HG03108 (cell line): ENCODE results near the gene FLCN.
"Not testable (repeated sequence)": the region's sequence is repeated elsewhere in the genome, so short reads cannot be mapped to it uniquely, and the experiment has no call there.

Experiments used
- ATAC-seq: cut with Tn5 transposase; IDR thresholded peaks from one replicate; pipeline ENCODE4 v1.9.1; 2021; ENCODE audit warnings: moderate library complexity; ENCODE audit not compliant: unreplicated experiment

Gene FLCN, protein sequence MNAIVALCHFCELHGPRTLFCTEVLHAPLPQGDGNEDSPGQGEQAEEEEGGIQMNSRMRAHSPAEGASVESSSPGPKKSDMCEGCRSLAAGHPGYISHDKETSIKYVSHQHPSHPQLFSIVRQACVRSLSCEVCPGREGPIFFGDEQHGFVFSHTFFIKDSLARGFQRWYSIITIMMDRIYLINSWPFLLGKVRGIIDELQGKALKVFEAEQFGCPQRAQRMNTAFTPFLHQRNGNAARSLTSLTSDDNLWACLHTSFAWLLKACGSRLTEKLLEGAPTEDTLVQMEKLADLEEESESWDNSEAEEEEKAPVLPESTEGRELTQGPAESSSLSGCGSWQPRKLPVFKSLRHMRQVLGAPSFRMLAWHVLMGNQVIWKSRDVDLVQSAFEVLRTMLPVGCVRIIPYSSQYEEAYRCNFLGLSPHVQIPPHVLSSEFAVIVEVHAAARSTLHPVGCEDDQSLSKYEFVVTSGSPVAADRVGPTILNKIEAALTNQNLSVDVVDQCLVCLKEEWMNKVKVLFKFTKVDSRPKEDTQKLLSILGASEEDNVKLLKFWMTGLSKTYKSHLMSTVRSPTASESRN

DNA sequence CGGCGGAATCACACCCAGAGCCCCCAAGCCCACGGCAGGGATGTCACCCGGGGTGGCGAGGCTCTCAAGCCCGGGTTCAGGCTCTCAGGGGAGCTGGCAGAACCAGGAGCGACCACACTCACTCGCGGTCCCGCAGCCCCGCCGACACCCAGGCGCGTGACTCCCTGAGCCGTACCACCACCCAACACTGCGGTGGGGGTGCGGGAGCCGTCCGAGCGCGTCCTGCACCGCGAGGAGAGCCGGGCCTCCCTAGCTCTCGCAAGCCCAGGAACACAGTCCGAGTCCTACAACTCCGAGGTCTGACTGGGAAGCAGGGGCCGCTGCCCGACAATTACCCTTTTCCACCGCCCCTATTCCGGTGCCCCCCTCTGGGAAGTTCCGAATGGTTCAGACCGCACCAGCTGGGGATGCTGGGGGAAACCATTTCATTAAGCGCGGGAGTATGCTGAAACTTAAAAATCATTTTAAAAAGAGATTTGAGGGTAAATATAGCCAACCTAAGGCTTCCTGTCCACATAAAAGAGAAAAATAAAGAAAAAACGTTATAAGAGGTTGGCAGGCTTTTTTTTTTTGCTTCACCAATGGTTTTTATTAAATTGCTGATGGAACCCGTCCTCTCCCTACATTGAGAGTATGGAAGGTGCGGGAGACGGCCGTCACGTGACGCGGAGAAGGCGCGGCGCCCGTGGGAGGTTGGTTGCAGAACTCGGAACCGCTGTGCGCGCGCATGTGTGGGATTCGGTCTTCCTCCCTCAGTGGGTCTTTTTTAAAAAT, at the start of gene FLCN:
Gene FLCN (minus strand): TSS at position 143 of the 774 bp plus-strand sequence. CDS start 9,031 bp downstream, outside the sequence.
- peak; percentile 76 for ATAC-seq

DNA sequence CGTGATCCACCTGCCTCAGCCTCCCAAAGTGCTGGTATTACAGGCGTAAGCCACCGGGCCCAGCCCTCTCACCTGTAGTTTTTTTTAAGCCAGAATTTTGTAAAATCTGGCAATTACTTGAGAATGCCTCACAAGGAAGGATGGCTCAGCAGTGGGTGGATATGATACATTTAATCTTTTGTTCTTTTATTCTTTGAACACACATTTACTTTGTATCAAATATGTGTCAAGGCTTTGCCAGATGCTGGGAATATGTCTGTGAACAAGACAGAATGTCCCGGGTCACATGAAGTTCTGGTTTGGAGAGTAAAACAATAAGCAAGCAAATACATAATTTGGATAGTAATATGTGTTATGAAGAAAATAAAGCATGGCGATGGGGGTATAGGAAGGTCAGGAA, 49.0 kb upstream of the FLCN start:
- ATAC-seq = no peak

DNA sequence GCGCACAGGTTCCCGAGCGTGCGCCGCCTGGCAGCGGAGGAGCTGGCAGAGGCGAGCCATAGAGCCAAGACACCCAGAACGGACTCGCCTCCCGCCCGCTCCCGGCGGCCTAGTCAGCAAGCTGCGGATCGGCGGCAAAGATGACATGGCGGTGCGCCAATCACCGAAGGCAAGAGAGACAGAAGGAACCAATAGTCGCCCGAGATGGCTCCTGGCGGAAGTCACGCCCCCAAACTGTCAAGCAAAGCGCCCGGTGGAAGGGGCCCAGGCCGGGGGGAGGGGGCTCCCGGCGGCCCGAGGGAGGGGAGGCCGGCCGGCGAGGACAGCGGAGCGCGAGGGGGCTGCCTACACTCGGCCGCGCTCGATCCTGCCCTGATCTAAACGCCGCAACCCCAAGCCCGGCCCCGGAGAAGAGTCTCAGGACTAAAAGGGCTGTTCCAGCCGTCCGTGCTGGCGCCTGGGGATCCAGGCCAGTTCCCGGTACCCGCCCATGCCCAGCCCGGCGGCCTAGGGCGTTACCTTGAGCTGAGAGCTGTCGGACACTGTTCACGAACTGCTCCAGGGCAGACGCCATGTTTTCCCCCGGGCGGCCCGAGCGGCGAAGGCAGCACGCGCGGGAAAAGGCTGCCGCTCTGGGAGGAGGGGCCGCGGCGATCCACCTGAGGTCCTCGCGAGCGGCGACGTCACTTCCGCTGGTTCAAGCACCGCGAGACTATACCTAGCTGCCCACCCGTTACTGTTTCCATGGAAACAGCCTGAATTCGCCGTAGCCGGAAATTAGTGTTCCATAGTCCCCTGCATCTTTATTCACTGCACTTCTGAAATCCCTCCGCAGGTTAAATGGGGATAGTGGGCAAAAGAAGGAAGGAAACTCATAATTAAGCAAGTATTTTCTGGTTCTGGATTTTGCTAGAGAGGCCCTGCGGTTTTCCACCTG, 43.9 kb upstream of the FLCN start, which contains the start of gene COPS3:
Gene COPS3 (minus strand): TSS at position 634 of the 937 bp plus-strand sequence. CDS start 60 bp downstream, at position 574.
- peak; percentile 89 for ATAC-seq

DNA sequence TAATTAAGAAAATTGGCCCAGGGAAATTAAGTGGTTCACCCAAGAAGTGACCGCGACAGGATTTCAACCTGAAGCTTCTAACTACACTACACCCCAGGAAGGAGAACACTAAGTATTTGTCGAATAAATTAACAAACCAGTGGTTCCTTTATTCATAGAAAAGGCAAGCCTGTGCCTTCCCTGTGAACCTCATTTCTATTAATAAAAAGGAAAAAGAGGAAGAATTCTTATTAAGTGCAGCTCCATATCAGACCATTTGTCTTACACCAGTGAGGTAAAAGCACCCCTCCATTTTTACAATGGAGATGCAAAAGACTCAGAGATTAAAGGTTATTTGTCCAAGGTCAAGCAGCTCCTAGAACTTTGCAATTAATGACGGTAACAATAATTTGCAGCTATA, 42.3 kb upstream of the FLCN start:
- ATAC-seq = no peak

DNA sequence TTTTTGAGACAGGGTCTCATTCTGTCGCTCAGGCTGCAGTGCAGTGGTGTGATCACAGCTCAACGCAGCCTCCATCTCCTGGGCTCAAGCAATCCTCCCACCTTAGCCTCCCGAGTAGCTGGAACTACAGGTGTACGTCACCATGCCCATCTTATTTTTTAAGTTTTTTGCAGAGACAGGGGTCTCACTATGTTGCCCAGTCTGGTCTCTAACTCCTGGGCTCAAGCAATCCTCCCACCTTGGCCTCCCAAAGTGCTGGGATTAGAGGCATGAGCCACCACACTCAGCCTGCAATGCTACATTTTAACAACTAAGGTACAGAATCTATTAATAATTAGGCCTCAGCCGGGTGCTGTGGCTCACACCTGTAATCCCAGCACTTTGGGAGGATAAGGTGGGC, 40.5 kb upstream of the FLCN start:
- ATAC-seq = not testable (repeated sequence)

DNA sequence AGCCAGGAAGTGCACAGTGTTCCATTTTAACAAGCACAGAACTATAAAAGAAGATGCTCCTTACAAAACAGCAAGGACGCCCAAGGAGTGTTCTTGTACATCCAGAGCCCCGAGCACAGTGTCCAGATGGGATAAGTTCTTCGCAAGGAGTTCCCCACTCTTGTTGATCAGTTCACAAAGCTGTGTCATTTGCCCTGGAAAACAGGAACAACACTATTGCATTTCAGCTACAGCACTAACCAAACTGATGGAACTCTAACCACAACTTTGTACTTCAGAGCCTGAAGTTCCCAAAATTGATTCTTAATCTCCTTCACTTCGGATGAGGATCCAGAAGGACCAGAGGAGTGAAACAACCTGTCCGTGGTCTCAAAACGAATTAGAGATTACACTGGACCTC, 39.0 kb upstream of the FLCN start:
- ATAC-seq = no peak

DNA sequence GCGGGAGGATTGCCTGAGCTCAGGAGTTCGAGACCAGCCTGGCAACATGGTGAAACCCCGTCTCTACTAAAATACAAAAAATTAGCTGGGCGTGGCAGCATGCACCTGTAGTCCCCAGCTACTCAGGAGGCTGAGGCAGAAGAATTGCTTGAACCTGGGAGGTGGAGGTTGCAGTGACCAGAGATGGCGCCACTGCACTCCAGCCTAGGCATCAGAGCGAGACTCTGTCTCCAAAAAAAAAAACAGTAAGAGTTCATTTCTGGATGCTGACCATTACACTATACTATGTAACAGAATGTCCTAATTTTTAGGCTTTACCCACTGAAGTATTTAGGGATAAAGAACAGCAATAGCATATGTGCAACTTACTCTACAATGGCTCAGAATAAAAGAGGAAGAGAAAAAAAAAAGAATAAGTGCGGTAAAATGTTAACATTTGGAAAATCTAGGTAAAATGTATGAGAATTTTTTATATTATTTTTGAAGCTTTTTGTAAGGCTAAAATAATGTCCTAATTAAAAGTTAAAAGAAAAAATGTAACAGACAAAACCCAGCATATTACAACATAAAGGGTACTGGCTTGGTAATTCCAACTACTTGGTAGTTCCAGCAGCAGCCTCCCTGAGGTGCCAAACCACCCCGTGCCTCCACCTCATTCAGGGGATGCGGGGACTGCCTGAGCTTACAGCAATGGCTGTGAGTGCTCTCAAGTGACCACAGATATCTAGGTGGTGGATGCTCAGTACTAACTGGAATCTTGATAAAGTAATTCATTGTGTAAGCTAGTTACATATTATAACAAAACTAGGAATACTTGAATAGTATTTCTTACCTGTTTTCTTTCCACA, 33.2 kb upstream of the FLCN start:
- no peak for ATAC-seq

DNA sequence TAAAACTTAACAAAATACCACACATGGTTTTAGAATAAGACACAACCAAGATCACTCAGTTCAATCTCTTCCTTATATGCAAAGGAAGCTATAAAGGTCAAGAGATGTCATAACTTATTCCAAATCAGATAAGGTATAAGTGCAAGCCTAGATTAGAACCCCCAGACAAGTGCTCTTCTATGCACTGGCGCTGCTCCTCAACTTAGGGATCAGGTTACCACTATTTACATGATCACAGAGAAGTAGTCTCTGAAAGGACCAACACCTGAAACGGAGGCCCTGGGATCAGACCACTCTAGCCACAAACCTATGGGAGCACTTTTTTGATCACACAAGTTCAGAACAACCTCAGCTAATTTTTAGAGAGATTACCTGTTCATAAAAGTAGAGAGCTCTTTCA, 27.5 kb upstream of the FLCN start:
- ATAC-seq = no peak

DNA sequence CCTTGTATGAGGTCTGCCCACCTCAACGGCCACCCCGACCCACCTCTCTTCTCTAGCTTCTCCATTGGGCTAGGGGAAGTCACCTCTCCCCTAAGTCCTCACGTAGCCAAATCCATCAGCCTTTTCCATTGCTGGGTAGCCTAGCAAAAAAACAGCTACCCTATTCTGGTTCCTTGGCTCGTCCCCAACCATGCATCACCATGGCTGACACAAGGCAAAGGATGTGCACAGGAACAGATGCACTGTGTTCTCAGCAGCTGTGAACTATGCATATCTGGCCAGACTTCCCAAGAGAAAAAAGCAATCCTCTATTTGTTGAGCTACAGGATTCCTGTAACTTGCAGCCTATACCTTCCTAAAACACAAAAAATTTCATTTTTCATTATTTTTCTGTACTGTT, 22.0 kb upstream of the FLCN start:
- no peak for ATAC-seq

DNA sequence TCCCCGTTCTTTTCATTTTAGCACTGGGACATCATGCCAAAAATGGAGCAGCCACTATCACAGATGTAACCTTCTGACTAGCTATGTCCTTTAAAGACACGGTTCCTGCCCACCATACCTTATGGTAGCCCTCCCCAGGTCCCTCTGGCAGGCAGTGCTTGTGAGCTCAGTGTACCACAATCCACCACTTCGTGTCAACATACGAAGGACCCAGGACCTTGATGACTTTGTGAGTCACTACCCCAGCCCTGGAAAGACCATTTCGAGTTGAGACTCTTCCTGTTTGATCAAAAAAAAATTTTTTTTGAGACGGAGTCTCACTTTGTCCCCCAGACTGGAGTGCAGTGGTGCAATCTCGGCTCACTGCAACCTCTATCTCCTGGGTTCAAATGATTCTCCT, 21.0 kb upstream of the FLCN start:
- ATAC-seq = no peak

DNA sequence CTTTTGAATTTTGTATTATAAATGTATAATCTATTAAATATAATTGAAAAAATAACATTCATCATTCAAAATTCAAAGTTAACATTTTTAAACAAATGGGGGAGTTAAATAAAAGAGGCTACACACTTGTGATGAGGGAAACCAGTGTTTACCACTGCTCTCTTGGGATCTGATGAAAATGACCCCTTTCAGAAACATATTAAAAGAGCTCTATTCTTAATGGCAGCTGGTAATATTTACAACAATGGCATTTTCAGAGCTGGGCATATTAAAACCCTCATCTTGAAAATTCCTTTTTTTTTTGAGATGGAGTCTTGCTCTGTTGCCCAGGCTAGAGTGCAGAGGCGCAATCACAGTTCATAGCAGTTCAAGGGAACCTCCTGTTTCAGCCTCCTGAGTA, 19.3 kb upstream of the FLCN start:
- ATAC-seq = no peak

DNA sequence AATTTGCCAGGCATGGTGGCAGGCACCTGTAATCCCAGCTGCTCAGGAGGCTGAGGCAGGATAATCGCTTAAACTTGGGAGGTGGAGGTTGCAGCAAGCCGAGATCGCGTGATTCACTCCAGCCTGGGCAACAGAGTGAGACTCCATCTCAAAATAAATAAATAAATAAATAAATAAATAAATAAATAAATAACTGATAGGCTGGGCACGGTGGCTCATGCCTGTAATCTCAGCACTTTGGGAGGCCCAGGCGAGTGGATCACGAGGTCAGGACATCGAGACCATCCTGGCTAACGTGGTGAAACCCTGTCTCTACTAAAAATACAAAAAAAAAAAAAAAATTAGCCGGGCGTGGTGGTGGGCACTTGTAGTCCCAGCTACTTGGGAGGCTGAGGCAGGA, 18.7 kb upstream of the FLCN start:
- ATAC-seq = not testable (repeated sequence)

DNA sequence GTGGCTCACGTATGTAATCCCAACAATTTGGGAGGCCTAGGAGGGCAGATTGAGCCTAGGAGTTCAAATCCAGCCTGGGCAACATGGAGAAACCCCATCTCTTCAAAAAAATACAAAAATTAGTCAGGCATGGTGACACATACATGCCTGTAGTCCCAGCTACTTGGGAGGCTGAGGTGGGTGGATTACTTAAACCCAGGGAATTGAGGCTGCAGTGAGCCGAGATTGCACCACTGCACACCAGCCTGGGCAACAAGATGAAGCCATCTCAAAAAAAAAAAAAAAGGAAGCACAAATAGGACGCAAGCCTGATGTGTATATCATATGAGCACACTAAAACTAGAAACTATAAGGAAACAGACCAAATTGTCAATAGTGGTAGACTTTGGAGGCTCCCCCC, 17.1 kb upstream of the FLCN start:
- ATAC-seq = no peak

DNA sequence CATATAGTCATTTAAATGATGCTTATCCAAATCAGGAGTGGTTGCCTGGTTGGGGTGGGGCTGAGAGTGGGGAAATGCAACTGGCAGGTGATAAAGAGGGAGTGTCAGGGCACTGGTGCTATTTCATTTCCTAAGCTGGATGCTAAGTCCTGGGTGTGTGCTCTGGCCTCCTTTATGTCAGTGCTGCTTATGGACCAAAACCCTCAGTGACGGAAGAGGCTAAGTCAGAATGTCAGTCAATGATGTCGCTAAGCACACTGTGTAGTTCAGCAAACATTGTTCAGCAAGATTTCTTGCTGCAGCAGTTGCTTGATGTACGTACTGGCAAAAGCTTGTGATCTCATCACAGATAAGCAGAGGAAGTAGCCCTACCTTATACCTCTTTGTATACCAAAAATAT, 16.4 kb upstream of the FLCN start:
- no peak for ATAC-seq

DNA sequence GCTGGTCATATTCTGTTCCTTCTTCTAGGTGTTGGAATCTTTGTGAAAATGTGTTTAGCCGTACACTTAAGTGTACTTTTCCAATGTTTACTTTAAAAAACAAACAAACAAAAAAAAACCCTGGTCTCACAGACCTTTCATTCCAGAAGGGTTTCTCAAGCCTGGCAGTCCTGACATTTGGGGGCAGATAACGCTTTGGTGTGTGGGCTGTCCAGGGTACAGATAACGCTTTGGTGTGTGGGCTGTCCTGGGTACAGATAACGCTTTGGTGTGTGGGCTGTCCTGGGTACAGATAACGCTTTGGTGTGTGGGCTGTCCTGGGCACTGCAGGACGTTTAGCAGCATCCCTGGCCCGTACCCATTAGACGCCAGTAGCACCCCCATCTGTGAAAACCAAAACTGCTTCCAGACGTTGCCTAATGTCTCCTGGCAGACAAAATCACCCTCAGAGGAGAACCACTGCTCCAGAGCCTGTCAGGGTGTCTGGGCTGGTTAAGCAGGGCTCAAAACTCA, 15.2 kb upstream of the FLCN start:
- ATAC-seq = no peak

DNA sequence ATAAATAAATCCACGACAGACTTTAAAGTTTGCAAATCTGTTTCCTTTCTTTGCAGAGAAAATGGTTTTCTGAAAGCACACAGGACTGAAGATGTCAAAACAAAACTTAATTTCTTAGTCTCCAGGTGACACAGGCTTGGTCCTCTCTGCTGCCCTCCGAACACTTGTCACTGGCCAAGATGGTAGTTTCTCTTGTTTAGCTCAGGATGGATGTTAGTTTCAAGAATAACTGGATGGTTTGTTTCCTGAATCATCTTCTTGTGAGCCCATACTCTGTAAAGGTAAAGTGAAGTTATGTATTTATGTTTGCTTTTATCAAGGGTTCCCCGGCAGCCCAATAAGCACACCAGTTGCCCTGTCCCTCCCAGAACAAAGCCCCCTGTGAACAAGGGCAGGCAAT, 9.9 kb upstream of the FLCN start:
- no peak for ATAC-seq

DNA sequence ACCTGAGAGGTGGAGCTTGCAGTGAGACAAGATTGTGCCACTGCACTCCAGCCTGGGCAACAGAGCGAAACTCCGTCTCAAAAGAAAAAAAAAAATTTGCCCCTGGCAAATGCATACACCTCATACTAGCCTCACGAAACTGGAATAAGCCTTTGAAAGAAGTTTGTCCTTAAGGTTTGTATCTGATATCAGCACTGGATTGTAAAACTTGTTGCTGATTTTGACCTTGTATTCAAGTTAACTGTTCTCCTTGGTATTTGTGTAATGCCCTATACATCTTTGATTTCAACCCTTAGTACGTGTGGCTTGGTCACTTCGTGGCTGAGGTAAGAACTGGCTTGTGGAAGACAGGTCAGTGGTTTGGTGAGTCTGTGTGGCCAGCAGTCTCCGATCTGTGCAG, 6.2 kb upstream of the FLCN start:
- no peak for ATAC-seq

DNA sequence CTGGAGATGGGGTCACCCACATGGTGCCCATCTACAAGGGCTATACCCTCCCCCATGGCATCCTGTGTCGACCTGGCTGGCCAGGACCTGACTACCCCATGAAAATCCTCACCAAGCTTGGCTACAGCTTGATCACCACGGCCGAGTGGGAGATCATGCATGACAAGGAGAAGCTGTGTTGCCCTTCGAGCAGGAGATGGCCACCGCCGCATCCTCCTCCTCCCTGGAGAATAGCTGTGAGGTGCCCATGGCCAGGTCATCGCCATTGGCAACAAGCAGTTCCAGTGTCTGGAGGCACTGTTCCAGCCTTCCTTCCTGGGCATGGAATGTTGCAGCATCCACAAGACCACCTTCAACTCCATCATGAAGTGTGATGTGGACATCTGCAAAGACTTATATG, 5.3 kb upstream of the FLCN start:
- ATAC-seq = no peak

DNA sequence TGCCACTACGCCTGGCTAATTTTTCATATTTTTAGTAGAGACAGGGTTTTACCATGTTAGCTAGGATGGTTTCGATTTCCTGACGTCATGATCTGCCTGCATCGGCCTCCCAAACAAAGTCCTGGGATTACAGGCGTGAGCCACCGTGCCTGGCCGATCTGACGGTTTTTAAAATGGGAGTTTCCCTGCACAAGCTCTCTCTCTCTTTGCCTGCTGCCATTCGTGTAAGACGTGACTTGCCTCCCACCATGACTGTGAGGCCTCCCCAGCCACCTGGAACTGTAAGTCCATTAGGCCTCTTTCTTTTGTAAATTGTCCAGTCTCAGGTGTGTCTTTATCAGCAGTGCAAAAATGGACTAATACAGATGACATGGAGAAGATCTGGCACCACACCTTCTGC, 4.7 kb upstream of the FLCN start:
- ATAC-seq = no peak

DNA sequence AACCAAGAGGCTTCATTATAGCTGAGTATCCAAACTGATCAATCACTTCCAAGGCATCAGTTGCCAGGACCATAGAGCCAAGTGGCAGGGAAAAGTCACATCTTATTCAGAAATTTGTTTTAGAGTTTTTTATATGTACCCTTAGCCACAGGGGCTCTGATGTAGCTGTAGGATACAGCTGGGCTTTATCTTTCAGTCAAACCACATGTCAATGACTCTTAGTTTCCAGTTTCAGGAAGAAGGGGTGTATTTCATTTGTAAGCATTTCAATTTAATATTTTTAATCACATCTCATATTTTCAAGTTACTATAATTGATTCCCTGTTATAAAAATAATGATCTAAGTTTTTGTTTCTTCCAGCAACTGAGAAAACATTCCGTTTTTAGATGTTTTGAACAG, 2.9 kb upstream of the FLCN start:
- ATAC-seq = no peak
